ENCODE results near the gene MRPL34.

Gene MRPL34

DNA sequence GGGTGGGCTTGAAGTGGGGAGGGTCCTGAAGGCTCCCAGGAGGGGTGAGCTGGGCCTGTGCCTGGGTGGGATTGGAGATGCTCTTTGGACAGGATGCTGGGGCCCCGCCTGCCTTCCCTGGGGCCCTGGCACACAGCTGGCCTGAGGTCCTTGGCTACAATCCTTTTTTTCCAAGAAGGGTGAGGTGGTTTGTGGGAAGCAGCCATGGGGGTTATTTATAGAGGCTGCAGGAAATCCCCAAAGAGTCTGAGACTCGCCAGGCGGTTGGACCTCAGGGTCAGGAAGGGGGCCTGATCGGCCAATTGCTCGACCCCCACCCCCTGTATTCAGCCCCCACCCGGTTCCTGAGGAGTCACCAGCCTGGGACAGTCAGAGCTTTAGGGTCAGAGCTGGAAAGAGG lies 41.7 kb downstream of the MRPL34 start:
- no peak for DNase-seq

DNA sequence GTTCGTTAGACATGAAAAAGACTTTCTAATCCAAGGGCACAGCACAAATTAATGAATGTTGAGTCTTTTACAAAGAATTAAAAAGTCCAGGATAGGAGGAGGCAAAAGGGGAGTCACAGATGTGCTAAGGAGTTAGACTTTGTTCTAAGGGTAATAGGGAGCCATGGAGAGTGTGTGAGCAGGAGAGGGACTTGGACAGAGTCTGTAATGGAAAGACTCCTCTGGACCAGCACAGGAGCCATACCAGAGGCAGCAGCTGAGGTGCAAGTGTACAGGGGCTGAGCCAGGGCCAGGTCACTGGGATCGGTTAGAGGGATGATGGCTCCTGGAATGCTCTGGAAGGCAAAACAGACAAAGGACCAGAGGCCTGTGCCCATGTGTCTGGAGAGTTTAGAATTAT lies 42.2 kb downstream of the MRPL34 start:
- DNase-seq: no peak

DNA sequence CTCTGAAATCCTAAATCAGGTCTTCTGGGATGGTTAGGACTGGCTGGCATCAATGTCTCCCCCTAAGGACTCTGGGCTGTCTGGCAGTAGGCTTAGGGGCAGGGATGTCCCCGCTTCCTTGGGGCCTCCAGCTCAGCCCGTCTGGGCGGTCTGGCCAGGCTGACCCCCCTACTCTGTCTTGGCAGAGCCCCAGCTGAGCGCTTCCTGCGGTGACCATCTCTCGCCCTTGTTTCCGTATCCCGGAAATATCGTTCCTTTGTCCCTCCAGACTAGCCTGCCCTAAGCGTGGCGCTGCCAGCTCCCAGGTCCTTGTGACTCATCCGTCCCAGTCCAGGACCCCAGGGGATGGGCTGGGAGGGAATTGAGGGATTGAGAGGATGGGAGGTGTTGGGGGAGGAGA lies 43.0 kb downstream of the MRPL34 start:
- no peak for DNase-seq

DNA sequence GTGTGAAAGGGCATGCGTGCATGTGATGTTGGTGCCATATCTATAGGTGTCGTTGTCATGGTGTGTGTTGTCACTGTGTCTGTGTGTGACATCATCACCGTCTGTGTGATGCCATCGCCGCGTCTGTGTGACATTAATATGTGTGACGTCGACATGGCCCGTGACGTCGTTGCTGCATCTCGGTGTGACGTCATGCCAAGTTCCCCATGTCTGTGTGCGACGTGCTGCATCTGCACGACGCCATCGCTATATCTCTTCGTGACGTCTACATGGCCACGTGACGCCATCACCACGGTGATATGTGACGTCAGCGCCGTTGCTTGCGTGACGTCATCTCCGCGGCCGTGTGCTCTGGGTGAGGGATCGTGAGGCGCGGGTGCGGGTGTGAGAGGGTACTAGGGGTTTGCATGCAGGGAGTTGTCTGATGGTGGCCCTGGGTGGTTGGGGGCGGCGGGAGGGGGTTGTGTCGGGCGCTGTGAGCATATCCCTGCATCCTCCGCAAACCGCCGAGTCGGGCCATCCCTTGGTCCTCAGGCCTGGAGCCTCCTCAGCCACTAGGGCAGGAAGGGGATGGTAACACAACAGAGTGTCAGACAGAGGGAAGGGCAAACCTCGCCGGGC lies 46.3 kb downstream of the MRPL34 start:
- no peak for DNase-seq

DNA sequence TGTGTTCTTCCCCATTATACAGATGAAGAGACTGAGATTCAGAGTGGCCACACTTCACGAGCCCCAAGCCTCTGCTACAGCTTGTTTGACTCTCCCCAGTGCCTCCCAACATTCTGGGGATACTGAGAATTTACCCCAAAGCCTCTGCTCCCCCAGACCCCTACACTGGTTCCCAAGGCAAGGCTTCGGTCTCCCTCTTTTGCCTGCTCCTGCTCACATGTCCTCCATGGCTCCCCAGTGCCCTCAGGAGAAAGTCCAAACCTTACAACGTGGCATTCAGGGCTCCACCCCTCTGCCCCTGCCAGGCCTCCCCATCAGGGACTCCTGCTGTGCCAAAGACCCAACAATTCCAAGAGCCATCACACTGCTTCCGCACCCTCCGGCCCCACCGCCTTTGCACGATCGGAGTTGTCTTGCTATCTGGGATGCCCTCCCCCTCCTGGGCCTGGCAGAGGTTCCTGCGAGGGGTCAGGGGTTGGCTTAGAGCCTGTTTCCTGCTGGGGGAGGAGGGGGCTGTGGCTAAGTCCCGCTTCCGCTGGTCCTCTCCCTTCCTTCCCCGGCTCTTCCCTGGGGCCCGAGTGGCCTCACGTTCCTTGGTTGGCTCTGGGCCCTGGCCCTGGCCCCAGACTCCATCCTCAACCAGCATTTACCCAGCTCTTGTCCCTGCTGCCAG lies 47.1 kb downstream of the MRPL34 start:
- DNase-seq: no peak

DNA sequence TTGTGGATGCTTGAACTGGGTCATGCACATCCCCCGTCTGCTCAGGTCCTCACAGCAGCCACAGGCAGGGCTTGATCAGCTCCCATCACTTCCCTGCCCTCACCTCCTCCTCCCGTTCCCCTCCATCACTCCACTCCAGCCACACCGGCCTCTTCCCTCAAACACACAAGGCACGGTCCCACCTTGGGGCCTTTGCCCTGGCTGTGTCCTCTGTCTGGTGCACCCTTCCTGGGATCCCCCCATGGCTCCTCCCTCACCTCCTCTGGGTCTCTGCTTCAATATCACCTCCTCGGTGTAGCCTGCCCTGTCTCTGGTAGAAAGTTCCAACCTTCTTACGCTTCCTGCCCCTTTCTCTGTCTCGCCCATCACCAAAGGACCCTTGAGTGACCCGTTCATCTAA lies 47.7 kb downstream of the MRPL34 start:
- DNase-seq: no peak
